HG03139 (cell line): ENCODE results near the gene PAX6.

ENCODE experiments used
- ATAC-seq: cut with Tn5 transposase; IDR thresholded peaks from one replicate; pipeline ENCODE4 v1.9.1; 2021; ENCODE audit not compliant: unreplicated experiment

Gene PAX6

GRCh38 chr11:31809541-31809856 is 1.6 kb downstream of the PAX6 start:
- no peak for ATAC-seq

DNA sequence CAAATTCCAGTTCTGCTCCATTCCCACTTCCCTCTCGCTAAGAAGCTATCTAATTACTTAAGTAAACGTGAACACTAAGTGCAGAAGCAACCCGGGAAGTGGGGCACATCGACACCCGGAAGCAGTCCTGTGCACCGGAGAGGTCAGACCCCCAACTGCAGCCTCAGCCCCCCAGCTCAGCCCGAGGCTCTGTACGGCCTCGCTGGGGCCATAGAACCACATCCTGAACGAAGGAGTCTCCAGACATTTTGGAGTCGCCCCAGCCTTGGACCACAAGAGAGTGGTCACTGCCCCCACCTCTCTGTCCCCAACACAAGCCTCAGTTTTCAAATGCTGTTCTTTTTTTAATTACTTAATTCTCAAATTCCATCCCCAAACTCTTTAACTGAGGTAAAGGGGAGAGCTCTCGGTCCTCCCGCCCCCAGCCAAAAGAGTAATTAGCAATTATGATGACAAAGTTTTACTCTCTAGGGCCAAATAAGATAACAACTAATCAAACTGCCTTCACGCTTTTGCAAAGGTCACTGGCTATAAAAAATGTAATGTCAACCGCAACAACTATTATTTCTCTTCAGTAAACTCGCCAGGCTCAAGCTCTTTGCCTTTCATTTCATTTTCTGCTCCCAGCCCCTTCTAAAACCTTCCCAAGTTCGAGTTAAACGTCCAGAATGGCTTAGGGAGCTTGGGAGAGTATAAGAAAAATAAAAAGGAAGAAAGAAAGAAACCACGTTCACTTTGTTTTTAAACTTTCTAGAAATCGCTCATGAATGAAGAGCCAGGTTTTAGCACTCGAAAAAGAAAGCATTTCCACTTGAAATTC is 2.2 kb downstream of the PAX6 start:
- ATAC-seq = no peak

- ATAC-seq = no peak
Observed at GRCh38 chr11:31807799-31808667, 3.1 kb downstream of the PAX6 start.

DNA sequence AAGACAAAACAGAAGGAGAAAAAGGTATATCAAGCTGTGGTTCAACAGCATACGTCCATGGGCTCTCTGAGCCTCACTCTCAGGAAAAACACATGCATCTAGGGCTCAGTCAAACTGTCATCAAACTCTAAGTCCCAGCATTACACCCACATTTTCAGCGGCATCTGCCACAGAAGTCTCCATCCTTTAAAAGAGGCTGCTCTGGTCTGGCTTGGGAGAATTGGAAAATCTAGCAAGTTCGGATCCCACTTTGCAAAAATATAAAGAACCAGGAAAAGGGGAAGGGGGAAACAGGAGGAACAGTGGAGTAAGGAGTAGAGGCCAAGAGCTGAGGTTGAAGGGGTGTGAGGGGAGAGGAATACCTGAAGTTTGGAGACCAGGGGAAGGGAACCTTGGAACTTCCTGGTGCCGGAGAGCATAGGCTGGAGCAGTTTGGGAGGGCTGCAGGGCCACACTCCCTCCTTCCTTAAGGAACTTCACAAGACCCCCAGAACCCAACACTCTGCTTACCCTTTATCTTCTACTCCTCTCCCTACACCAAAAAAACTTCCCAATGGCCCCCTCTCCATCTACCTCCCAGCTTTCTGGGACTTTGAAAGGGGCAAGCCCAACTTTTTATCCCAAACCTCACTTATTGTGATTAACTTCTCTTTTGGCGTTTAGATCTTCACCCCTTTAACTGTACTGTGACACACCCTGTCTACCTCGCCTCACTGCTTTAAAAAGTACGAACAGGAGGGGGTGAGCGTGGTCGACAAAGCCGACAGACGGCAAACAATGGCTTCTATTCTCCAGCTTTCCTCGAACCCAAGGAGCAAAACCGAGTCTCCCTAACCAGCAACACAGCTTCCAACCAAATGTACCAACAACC is 4.0 kb downstream of the PAX6 start:
- ATAC-seq = no peak

GRCh38 chr11:31806186-31806927 is 4.8 kb downstream of the PAX6 start:
- no peak for ATAC-seq

DNA sequence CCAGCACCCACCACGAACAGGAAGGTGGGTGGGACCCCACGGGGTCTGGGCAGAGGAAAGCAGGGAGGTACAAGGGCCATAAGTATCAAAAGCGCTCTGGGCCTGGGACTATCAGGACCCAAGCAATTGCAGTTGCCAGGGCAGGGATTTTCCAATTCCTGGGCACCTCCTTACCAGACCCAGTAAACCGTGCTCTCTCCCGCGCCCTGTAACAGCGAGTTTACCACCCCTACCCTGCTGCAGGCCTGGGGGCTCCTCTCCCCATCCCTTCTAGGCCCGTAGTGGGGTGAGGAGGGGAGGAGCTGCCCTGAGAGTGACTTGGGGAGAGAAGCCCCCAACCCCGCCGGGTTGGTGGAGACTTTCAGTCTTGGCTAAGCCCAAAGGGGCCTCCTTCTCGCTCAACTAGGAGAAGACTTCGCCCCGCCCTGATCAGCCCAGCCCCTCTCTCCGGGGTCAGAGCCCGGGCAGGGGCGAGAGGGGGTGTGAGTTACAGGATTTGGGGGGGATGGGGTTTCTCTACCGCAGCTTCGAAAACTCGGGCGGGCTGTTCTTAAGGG is 5.4 kb downstream of the PAX6 start:
- ATAC-seq = no peak

DNA sequence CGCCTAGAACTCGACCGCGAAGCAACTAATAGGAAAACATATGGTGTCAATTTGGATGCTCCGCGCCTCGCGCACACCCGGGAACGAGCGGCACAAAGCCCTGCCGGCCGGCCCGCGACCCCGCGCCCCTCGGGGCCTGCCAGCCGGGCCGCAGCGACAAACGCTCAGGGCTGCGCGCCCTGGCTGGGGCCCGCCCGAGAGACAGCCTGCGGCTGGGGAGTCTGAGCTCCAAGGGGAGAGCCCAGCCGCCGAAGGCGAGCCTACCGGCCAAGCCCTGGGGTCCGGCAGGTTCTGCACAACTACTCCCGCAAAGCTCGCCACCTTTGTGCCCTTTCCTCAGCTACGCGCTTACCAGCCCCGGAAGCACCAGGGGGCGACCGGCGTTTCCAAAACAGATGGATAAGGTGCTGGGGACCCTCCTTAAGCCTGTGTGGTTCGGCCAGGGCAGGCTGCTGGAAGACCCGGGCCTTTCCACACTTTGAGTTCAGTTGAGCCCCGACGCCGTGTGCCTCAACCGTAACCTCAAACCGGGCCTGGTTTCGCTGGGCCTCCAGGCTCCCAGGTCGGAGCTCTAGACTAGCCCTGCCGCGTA is 6.0 kb downstream of the PAX6 start:
- ATAC-seq = no peak

DNA sequence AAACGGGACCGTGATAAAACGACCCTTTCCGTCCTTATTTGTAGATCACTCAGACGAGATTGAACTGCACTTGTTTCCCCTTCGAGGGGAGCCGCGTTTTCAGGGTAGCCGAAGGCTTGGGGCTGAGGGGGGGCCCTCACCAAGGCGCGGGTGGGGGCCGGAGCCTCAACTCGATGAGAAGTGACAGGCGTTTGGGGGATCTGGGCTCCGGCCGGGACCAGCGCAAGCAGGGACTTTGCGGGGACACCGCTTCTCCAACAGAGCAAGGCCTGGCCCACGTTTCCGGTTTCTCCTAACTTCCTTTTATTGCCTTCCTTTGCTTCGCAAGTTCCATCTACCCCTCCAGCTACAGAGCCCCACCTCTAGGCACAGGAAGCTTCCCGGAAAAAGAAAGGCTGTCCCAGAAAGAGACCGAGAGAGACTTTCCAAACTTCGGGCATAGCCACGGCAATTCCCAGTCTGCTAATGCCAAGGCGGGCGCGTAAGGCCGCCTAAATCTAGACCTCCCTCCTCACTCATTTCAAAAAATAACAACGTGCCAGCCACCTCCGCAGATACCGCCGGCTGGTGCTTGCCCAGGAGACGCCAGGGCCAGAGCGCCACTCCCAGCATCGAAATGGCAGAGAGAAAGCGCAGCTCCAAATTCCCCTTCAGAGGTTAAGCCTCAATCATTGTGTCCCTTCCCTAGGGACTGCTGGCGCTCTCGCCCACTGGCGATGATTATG is 6.6 kb downstream of the PAX6 start:
- no peak for ATAC-seq

DNA sequence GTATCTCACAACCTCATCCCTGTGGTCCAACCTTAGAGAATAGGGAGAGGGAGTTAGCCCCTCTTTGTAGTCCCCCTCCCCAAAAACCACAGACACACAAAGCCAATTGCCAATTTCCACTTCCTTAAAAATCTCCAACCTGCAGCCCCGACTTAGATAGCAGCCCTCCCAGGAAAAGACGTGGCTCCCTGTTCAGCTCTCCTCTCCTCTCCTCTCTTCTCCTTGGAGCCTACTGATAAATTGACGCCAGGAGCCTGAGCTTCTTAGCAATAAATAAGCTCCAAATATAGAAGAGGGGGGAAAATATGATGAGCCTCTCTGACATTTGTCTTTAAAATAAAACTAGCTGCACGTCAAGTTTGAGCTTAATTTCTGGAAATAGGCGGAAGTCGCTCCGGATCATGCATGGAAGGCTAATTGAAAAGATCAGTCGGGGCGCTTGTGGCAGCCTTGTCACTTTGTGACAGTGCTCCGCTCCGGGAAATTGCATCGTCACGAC is 7.3 kb downstream of the PAX6 start:
- no peak for ATAC-seq

GRCh38 chr11:31802990-31803812 is 7.9 kb downstream of the PAX6 start:
- no peak for ATAC-seq

DNA sequence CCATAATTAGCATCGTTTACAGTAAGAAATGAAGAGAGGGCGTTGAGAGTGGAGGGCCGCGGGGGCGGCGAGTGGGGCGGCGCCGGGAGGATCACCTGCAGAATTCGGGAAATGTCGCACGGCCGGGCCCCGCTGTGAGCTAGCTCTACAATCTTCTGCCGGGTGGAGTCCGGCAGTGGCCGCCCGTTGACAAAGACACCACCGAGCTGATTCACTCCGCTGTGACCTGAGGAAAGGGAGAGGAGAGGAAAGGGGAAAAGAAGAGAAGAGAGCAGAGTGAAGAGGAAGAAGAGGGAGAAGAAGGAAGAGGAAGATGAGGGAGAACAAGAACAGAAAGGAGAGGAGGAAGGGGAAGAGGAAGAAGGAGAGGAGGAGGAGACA is 8.5 kb downstream of the PAX6 start:
- no peak for ATAC-seq

DNA sequence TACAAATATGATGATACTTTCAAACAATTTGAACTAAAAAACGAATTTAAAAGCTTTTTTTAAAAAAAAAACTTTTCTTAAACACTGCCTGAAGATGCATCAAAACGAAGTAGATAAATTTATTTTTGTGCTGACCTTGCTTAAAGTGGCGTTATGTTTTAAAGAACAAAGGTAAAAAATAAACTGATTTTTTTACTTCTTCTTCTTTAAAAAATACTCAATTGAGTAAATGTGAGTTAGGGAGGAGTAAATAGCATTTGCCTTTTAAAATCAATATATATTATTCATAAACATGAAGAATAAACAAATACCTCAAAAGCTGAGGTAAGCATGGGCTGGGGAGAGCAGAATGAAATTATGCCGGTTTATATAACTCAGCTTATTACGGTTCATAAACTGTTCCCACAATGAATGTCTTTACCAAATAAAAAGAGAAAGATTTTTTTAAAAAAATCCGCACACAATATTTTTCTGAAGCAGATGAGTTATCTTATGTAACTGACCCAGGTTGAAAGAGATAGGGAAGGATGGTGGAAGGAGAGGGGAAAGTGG is 9.0 kb downstream of the PAX6 start:
- ATAC-seq = no peak

GRCh38 chr11:31801298-31801702 is 9.8 kb downstream of the PAX6 start:
- no peak for ATAC-seq

DNA sequence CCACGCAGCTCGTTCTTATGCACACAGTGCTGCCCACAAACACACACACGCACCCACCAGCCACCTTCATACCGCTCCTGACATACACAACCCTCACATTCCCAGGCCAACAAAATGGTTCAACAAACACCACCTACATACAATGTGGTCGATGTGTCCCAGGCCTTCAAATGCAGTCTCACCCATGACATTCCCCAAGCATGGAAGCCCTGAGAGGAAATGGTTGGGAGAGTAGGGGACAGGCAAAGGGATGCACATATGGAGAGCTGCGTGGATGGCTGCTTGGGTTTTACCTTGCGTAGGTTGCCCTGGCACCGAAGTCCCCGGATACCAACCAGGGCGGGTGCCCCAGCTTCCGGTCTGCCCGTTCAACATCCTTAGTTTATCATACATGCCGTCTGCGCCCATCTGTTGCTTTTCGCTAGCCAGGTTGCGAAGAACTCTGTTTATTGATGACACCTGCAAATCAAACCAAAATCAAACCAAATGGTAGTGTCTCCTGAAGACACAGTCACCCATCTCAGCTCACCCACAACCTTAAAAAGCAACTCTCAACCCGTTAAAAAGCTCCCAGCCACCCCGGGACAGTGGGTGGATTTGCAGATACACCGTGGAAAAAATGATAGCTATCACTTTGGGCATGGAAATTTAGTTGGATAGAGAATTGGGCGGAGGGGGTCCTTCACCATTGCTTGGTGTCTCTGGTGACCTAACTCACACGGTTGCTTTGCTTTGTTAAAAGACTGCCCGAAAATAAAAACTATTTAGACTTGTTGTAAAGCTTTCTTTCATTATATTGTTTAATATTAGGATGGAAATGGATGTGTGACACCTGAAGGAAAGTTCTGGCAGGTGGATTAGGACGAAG is 10.5 kb downstream of the PAX6 start:
- ATAC-seq = no peak

GRCh38 chr11:31799435-31800397 is 11.4 kb downstream of the PAX6 start:
- no peak for ATAC-seq
